ENCODE measurements around the gene DEXI. TPM values are rescaled to one million over a fixed set of nuclear protein-coding genes. Genes with fewer than 3 reads are reported as not detected.

The DEXI gene
- total and polyA plus RNA-seq, 2 of the 13 experiments (the other 11 are each of a cell fraction or from before 2014, with no cell fraction given), result 51.5 to 70.4 TPM

DNA sequence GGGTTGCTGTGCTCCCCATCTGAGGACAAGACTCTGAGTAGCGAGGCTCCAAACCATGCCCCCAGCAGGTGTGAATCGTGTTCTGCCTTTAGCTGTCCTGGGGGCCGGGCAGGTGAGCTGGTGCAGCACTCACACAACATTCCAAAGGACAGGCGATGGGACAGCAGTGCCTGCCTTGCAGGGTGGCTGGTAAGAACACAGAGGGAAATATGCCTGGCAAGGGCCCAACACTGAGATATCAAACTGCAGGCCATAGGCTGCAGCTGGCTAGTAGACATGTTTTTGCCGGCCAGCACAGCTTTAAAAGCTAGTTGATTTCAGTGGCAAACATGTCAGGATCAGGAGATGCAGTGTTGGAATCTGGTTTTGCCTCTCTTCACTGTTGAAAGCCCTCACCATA is 25.7 kb upstream of the DEXI start:
- Histone ChIP-seq H3K4me3 (replicated peaks in 1 of 3; ENCODE audit: insufficient read depth in 1 of 3, low read depth in 2 of 3, low read length in 3 of 3) (no peak overlapping the region), H3K4me2 (ENCODE audit: low read depth, low read length) (no peak overlapping the region), H3K79me2 (ENCODE audit: insufficient read depth, low read length) (no peaks in the 10 kb centered on the region), H3K36me3 (replicated peaks in 1 of 2; ENCODE audit: control insufficient read depth in 1 of 2, insufficient read depth in 2 of 2, low read length in 2 of 2) (peaks cover 13 to 34% of the 10 kb centered on the region in 2 experiments), H4K20me1 (ENCODE audit: insufficient read depth, low read length) (no peaks in the 10 kb centered on the region; the same call in 1 of the 2 replicates), H3K27me3 (ENCODE audit: control insufficient read depth in 1 of 2, insufficient read depth in 2 of 2, low read length in 2 of 2) (no peaks in the 10 kb centered on the region; a peak in 1 of 5 replicates), H3K9ac (ENCODE audit: insufficient read depth, low read depth, low read length) (no peak overlapping the region), H3K4me1 (ENCODE audit: insufficient read depth, low read length) (peaks cover 14% of the 10 kb centered on the region), H3K27ac (ENCODE audit: extremely low read length, insufficient read depth, low read length) (no peak overlapping the region), H2AFZ (ENCODE audit: low read length) (no peak overlapping the region), H3K9me3 (ENCODE audit: low read length) (no peaks in the 10 kb centered on the region)
- WGBS (ENCODE audit: low lambda C conversion rate), result 94% methylated on average over 4 of the region's 5 CpGs
- ATAC-seq, result no peak
- in situ Hi-C loops (cut with HindIII; ENCODE audit: extremely low pct_ligation_motif_present, low pct_unique_long_range_greater_than_20kb) (loop anchor here (5.0 to 10.0 kb wide), 2 partner anchors 289 to 397 kb away; partner anchors contain the start of gene SOCS1), intact Hi-C loops (cut with micrococcal nuclease; ENCODE audit: unreplicated experiment) (no loop called here)
- FAIRE-seq, result no peak
- BruUV-seq (replicated peaks), result no TSS peak
- POLR2A ChIA-PET, result interaction anchor here (0.9 to 2.9 kb wide), 2 partner anchors 284 to 288 kb away, joined by 3 to 24 read pairs; partner anchors contain the start of gene SOCS1
- no peak for DNase-seq (ENCODE audit: low spot score)
- CTCF ChIA-PET (ENCODE audit: low intra/inter-chr PET ratio, low total read pairs), result interaction anchor here (3.9 kb wide), 1 partner anchor 389 kb away, joined by 27 read pairs; no protein-coding TSS in a partner anchor
- TF ChIP-seq PPARG (CRISPR knock-in tag; conservative IDR thresholded peaks at IDR 0.05) (no peak), NCOA2 (CRISPR knock-in tag; IDR thresholded peaks at IDR 0.05) (no peak), ZNF883 (CRISPR knock-in tag; IDR thresholded peaks at IDR 0.05; ENCODE audit: not compliant biosample characterization) (no peak), ZBTB8A (CRISPR knock-in tag; IDR thresholded peaks at IDR 0.05; ENCODE audit: borderline replicate concordance, low read depth) (no peak), MTF2 (CRISPR knock-in tag; IDR thresholded peaks at IDR 0.05; ENCODE audit: borderline replicate concordance) (no peak), ZBTB42 (CRISPR knock-in tag; IDR thresholded peaks at IDR 0.05) (no peak), MEIS1 (CRISPR knock-in tag; IDR thresholded peaks at IDR 0.05; ENCODE audit: borderline replicate concordance) (no peak), RORA (CRISPR knock-in tag; IDR thresholded peaks at IDR 0.05) (no peak)
- TF ChIP-seq, protein P1, sequence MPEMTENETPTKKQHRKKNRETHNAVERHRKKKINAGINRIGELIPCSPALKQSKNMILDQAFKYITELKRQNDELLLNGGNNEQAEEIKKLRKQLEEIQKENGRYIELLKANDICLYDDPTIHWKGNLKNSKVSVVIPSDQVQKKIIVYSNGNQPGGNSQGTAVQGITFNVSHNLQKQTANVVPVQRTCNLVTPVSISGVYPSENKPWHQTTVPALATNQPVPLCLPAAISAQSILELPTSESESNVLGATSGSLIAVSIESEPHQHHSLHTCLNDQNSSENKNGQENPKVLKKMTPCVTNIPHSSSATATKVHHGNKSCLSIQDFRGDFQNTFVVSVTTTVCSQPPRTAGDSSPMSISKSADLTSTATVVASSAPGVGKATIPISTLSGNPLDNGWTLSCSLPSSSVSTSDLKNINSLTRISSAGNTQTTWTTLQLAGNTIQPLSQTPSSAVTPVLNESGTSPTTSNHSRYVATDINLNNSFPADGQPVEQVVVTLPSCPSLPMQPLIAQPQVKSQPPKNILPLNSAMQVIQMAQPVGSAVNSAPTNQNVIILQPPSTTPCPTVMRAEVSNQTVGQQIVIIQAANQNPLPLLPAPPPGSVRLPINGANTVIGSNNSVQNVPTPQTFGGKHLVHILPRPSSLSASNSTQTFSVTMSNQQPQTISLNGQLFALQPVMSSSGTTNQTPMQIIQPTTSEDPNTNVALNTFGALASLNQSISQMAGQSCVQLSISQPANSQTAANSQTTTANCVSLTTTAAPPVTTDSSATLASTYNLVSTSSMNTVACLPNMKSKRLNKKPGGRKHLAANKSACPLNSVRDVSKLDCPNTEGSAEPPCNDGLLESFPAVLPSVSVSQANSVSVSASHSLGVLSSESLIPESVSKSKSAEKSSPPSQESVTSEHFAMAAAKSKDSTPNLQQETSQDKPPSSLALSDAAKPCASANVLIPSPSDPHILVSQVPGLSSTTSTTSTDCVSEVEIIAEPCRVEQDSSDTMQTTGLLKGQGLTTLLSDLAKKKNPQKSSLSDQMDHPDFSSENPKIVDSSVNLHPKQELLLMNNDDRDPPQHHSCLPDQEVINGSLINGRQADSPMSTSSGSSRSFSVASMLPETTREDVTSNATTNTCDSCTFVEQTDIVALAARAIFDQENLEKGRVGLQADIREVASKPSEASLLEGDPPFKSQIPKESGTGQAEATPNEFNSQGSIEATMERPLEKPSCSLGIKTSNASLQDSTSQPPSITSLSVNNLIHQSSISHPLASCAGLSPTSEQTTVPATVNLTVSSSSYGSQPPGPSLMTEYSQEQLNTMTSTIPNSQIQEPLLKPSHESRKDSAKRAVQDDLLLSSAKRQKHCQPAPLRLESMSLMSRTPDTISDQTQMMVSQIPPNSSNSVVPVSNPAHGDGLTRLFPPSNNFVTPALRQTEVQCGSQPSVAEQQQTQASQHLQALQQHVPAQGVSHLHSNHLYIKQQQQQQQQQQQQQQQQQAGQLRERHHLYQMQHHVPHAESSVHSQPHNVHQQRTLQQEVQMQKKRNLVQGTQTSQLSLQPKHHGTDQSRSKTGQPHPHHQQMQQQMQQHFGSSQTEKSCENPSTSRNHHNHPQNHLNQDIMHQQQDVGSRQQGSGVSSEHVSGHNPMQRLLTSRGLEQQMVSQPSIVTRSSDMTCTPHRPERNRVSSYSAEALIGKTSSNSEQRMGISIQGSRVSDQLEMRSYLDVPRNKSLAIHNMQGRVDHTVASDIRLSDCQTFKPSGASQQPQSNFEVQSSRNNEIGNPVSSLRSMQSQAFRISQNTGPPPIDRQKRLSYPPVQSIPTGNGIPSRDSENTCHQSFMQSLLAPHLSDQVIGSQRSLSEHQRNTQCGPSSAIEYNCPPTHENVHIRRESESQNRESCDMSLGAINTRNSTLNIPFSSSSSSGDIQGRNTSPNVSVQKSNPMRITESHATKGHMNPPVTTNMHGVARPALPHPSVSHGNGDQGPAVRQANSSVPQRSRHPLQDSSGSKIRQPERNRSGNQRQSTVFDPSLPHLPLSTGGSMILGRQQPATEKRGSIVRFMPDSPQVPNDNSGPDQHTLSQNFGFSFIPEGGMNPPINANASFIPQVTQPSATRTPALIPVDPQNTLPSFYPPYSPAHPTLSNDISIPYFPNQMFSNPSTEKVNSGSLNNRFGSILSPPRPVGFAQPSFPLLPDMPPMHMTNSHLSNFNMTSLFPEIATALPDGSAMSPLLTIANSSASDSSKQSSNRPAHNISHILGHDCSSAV (CRISPR knock-in tag; IDR thresholded peaks at IDR 0.05; ENCODE audit: borderline replicate concordance), result no peak
- TF ChIP-seq, protein P2, sequence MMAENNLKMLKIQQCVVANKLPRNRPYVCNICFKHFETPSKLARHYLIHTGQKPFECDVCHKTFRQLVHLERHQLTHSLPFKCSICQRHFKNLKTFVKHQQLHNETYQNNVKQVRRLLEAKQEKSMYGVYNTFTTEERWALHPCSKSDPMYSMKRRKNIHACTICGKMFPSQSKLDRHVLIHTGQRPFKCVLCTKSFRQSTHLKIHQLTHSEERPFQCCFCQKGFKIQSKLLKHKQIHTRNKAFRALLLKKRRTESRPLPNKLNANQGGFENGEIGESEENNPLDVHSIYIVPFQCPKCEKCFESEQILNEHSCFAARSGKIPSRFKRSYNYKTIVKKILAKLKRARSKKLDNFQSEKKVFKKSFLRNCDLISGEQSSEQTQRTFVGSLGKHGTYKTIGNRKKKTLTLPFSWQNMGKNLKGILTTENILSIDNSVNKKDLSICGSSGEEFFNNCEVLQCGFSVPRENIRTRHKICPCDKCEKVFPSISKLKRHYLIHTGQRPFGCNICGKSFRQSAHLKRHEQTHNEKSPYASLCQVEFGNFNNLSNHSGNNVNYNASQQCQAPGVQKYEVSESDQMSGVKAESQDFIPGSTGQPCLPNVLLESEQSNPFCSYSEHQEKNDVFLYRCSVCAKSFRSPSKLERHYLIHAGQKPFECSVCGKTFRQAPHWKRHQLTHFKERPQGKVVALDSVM (CRISPR knock-in tag; IDR thresholded peaks at IDR 0.05), result no peak
